ENCODE results near the gene RUNX2.

The RUNX2 gene

DNA sequence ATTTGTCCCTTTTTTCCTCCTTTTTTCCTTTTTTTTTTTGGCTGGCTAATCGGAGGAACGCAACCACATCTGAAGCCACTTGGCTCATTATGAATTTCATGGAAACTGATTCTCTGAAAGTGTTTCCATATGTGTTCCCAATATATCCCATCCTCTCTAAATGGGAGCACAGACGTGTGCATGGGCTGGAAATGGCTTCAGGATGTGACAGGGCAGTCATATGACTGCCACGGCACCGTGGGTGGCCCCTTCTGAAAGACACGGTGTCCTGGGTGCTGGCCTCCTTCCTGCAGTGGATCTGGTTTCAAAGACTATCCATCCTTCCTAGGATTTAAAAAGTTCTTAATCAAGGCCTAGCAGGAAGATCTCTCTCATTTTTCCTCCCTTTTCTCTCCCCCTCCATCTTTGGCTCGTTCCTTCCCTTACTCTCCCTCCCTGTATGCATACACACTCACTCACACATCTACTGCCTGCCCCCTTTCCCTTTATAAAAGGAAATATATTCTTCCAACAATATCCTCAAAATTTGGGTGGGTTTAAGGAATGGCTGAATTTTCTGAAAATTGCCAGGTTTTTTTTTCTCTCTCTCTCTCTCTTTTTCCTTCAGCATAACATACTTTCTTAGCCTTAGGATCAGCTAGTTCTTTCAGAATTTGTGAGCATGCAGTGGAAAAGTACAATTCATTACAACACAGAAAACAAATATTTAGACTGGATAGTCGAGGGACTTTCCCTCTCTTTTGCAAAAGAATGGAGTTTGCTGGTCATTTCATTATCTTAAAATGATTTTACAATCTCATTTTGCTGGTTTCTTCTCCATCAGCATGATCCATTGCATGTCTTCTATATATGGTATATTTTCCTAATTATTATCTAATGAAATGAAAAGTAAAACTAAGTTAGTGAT lies 210.8 kb downstream of the RUNX2 start:
- peak; percentile 47 for DNase-seq (ENCODE audit: extremely low read depth, low read depth)
- TF ChIP-seq, protein P1, sequence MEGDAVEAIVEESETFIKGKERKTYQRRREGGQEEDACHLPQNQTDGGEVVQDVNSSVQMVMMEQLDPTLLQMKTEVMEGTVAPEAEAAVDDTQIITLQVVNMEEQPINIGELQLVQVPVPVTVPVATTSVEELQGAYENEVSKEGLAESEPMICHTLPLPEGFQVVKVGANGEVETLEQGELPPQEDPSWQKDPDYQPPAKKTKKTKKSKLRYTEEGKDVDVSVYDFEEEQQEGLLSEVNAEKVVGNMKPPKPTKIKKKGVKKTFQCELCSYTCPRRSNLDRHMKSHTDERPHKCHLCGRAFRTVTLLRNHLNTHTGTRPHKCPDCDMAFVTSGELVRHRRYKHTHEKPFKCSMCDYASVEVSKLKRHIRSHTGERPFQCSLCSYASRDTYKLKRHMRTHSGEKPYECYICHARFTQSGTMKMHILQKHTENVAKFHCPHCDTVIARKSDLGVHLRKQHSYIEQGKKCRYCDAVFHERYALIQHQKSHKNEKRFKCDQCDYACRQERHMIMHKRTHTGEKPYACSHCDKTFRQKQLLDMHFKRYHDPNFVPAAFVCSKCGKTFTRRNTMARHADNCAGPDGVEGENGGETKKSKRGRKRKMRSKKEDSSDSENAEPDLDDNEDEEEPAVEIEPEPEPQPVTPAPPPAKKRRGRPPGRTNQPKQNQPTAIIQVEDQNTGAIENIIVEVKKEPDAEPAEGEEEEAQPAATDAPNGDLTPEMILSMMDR (IDR thresholded peaks at IDR 0.05; ENCODE audit: low read depth, low read length), result no peak

DNA sequence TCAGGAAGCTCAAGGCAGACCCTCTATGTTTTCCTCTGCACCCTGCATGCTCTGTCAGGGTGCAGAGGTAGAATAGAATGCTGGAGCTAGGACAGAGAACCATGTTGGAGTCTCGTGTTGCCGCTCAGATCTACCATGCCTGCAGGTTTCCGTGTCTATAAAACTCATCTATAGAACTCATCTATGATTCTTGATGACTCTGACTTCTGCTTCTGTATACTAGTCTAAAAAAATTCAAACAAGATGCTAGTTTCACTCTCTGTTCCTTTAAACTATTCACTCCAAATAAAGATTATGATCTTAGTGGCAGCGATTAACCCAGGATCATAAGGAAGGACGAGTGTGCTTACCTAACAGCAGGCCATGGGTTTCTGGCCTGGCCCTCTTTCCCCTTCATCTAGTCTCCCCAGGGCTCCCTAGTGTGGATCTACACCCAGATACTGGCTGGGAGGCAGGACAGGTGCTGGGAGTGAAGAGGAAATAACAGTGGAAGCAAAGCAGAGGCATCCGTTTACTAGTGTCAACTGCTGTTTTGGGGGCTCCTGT lies 212.3 kb downstream of the RUNX2 start:
- TF ChIP-seq, protein P1 (IDR thresholded peaks at IDR 0.05; ENCODE audit: low read depth, low read length), result no peak
- no peak for DNase-seq (ENCODE audit: extremely low read depth, low read depth)

GRCh38 chr6:45541934-45542333 lies 213.8 kb downstream of the RUNX2 start:
- TF ChIP-seq, protein P1 (IDR thresholded peaks at IDR 0.05; ENCODE audit: low read depth, low read length), result no peak
- DNase-seq (ENCODE audit: extremely low read depth, low read depth), result no peak

GRCh38 chr6:45543298-45544235 lies 215.4 kb downstream of the RUNX2 start:
- TF ChIP-seq, protein P1 (IDR thresholded peaks at IDR 0.05; ENCODE audit: low read depth, low read length), result no peak
- DNase-seq (ENCODE audit: extremely low read depth, low read depth), result no peak

DNA sequence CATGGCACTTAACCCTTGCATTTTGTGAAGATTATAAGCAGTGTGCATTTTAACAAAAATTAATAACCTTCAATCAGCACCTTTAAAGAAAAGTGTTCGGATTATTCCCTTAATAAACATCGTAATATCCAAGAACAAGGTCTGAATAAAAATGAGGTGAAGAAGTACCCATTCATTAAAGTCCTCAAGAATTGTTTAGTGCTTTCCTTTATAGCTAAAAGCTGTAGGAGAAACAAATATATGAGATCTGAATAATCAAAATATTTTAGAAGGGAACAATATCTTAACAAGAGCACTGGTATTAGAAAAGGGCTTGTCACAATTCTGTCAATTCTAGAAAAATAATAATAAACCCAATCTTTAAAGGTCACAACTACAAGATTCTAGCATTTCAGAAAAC lies 217.3 kb downstream of the RUNX2 start:
- no peak for DNase-seq (ENCODE audit: extremely low read depth, low read depth)
- TF ChIP-seq, protein P1 (IDR thresholded peaks at IDR 0.05; ENCODE audit: low read depth, low read length), result no peak

DNA sequence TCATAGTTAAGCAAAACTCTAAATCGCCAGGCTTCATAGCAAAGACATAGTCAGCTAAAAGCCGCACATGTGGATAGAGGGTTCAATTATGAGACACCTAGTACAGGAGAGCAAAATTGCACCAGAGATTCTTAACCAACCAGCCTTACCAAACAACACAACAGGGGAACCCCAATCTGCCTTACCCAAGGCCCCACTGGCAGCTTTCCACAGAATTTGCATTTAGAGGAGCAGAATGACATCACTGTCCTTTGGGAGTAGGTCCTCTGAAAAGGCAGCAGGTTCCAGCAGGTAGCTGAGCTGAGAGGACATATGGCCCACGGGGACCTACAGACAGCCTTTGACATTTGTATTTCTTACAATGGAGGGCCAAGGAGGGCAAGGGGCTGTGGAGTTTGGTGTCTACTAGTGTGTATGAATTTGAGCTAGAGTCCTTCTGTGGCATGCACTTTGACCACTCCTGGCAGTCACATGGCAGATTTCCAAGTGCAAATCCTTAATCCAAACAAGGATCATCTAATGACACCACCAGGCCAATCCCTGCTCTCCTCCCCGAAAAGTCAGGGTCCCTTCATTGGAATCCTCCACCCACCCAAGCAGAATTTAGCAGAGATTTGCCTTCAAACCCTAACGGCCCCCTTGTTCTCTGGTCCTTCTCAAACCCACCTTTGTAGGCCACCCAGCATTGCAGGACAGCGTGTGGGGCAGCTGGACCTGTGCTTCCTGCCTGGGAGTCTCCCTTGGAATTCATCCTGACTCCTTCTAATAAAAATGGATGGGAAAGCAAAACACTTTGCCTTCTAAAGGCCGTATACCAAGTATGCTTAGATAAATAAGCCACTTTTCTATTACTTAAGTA lies 220.8 kb downstream of the RUNX2 start:
- TF ChIP-seq, protein P1 (IDR thresholded peaks at IDR 0.05; ENCODE audit: low read depth, low read length), result no peak
- no peak for DNase-seq (ENCODE audit: extremely low read depth, low read depth)
